Stimulated activated CD4-positive, alpha-beta T cell treated with anti-CD3 and anti-CD28 coated beads, TNF-alpha, amount 100 ng/mL, for 4 hours (primary cell): ENCODE data around the gene ZNRF3.
"Not testable (repeated sequence)": the region's sequence is repeated elsewhere in the genome, so short reads cannot be mapped to it uniquely, and the experiment has no call there.

ENCODE experiments used
- DNase-seq, 3 experiments: peaks; one replicate each; pipeline ENCODE4 v3.0.0-alpha.2; 2020; ENCODE audit warnings: low read depth in 3 of 3

The ZNRF3 gene

GRCh38 chr22:28884747-28885350, 1.5 kb downstream of the ZNRF3 start:
- no peak for DNase-seq

GRCh38 chr22:28885939-28886338, 2.6 kb downstream of the ZNRF3 start:
- no peak for DNase-seq

- not testable (repeated sequence) for DNase-seq
Observed at GRCh38 chr22:28886679-28887078, 3.3 kb downstream of the ZNRF3 start.

- DNase-seq = no peak
Observed at GRCh38 chr22:28887725-28888459, 4.5 kb downstream of the ZNRF3 start.

GRCh38 chr22:28889478-28890024, 6.2 kb downstream of the ZNRF3 start:
- no peak for DNase-seq

- no peak for DNase-seq
Observed at GRCh38 chr22:28891156-28891733, 7.9 kb downstream of the ZNRF3 start.

- no peak for DNase-seq
Observed at GRCh38 chr22:28892175-28892731, 8.9 kb downstream of the ZNRF3 start.

- DNase-seq = no peak
Observed at GRCh38 chr22:28893810-28894209, 10.4 kb downstream of the ZNRF3 start.

- DNase-seq = no peak
Observed at GRCh38 chr22:28894334-28894733, 11.0 kb downstream of the ZNRF3 start.

- no peak for DNase-seq
Observed at GRCh38 chr22:28894807-28895206, 11.4 kb downstream of the ZNRF3 start.

GRCh38 chr22:28896611-28897010, 13.2 kb downstream of the ZNRF3 start:
- DNase-seq = no peak

GRCh38 chr22:28898233-28898629, 14.9 kb downstream of the ZNRF3 start:
- DNase-seq = no peak

GRCh38 chr22:28899199-28899853, 16.0 kb downstream of the ZNRF3 start:
- DNase-seq = no peak

GRCh38 chr22:28900379-28900925, 17.1 kb downstream of the ZNRF3 start:
- DNase-seq = no peak

GRCh38 chr22:28902490-28902889, 19.1 kb downstream of the ZNRF3 start:
- DNase-seq = no peak

- no peak for DNase-seq
Observed at GRCh38 chr22:28903080-28903479, 19.7 kb downstream of the ZNRF3 start.

GRCh38 chr22:28903729-28904128, 20.4 kb downstream of the ZNRF3 start:
- no peak for DNase-seq

GRCh38 chr22:28904211-28904896, 21.0 kb downstream of the ZNRF3 start:
- no peak for DNase-seq

- no peak for DNase-seq
Observed at GRCh38 chr22:28905256-28905832, 22.0 kb downstream of the ZNRF3 start.

- no peak for DNase-seq
Observed at GRCh38 chr22:28906312-28906711, 22.9 kb downstream of the ZNRF3 start.
